ENCODE results near the gene FAM98A. TPM values are rescaled to one million over a fixed set of nuclear protein-coding genes. Genes with fewer than 3 reads are reported as not detected.

FAM98A gene
- total RNA-seq, result 25.8 and 35.5 TPM in 2 replicates

DNA sequence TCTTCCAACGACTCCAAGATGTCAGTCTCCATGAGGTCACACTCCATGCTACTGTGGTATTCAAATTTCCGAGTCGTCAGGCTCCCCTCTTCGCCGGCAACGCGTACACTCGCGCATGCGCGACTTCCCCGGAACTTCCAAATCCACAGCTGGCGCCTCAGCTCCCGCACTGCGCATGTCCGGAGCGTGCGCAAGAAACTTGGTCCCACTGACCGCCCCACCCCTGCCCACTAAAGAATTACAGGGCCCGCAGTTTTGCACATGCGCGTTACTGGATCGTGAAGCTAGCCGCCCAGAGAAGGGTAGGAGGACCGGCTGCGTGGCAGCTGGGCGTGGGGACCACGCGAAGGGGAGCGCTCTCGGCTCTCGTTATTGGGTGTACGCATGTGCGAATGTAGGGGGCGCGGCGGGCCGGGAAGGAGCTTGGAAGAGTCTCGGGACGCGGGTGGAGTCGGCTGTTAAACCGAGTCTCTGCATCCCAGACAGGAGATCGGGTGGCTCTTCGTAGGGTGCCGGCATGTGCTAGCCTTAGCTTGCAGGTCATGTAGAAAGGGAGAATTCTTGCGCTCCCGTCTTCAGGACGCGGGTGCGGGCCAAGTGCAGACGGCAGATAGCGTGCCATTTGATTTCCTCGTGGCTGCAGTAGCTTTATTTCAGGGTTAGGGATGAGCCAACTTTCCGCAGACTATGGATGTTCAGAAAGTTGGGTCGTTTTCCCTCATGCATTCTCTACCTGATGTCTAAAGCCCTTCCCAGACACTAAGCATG lies at the start of gene FAM98A:
Gene FAM98A, minus strand, starts transcription at position 125 of the 768 bp plus-strand sequence. Its CDS starts 78 bp downstream, at position 47.

Other genes starting within 250 kb of the FAM98A start
- 68.6 and 106 TPM in 2 replicates for gene RASGRP3, start 122.7 kb downstream of the FAM98A start, total RNA-seq

Data from mammary microvascular endothelial cell (primary cell).